HepG2 (cell line): ENCODE measurements around the gene TMEM50B. TPM values are rescaled to one million over a fixed set of nuclear protein-coding genes. Genes with fewer than 3 reads are reported as not detected.

Source experiments
- AHDC1 ChIP-seq: sonication (generic); formaldehyde crosslinking; IDR thresholded peaks from 2 replicates; pipeline ENCODE4 v1.5.1; 2020; ENCODE audit warnings: mild to moderate bottlenecking, missing genetic modification reagents, borderline replicate concordance
- ATF7-NPFF ChIP-seq: sonication (generic); formaldehyde crosslinking; IDR thresholded peaks from 2 replicates; pipeline ENCODE4 v1.8.1; 2023; ENCODE audit warnings: mild to moderate bottlenecking, low read depth, missing genetic modification reagents, moderate library complexity
- DPF2 ChIP-seq: sonication (generic); formaldehyde crosslinking; IDR thresholded peaks from 2 replicates; pipeline ENCODE4 v1.4.0; 2020; ENCODE audit warnings: mild to moderate bottlenecking, low read depth, missing genetic modification reagents, borderline replicate concordance
- MBNL3 ChIP-seq: fragments of 250-450 bp; sonication (Bioruptor Pico); conservative IDR thresholded peaks from 2 replicates; pipeline ENCODE4 v1.8.0; 2022; ENCODE audit warnings: mild to moderate bottlenecking, inconsistent platforms
- MED1 ChIP-seq: sonication (generic); formaldehyde crosslinking; IDR thresholded peaks from 2 replicates; pipeline ENCODE4 v1.4.0; 2020; ENCODE audit warnings: missing genetic modification reagents
- PBX3 ChIP-seq: sonication (generic); formaldehyde crosslinking; IDR thresholded peaks from 2 replicates; pipeline ENCODE4 v1.8.1; 2023; ENCODE audit warnings: missing genetic modification reagents, inconsistent platforms, borderline replicate concordance
- POLR2A ChIP-seq, 2 experiments: IDR thresholded peaks; 2 replicates each; pipeline ENCODE4 v1.6.1; 2011; ENCODE audit warnings: low read depth in 2 of 2, low read length in 2 of 2, mild to moderate bottlenecking in 1 of 2, moderate library complexity in 1 of 2; ENCODE audit not compliant: insufficient read depth in 1 of 2
- XRCC5 ChIP-seq: fragments of 200-400 bp; formaldehyde crosslinking; optimal IDR thresholded peaks from 2 replicates; pipeline ENCODE3; 2017; ENCODE audit warnings: mild to moderate bottlenecking, low read length
- ZBTB40 ChIP-seq, 2 experiments: fragments of 450-650 bp in 1 of 2; sonication (generic) in 1 of 2; formaldehyde crosslinking in 1 of 2; IDR thresholded peaks; 2 replicates each; pipeline versions ENCODE4 v1.6.1 to v1.8.0; 2016 to 2022; ENCODE audit warnings: antibody characterized with exemption in 1 of 2, mild to moderate bottlenecking in 1 of 2, missing genetic modification reagents in 1 of 2
- ZNF337 ChIP-seq: sonication (generic); formaldehyde crosslinking; IDR thresholded peaks from 2 replicates; pipeline ENCODE4 v1.5.1; 2020; ENCODE audit warnings: missing genetic modification reagents, low read depth, mild to moderate bottlenecking, borderline replicate concordance
- ZNF879 ChIP-seq: sonication (generic); formaldehyde crosslinking; IDR thresholded peaks from 2 replicates; pipeline ENCODE4 v1.8.1; 2023; ENCODE audit warnings: missing genetic modification reagents
- polyA plus RNA-seq, 8 experiments: library from polyadenylated mRNA; depleted of rRNA in 3 of 8; stranded (reverse) in 7 of 8; unstranded in 1 of 8; fragments of >200 nt; fragmentation: Illumina TruSeq in 4 of 8; extraction: Trizol in 4 of 8; gene quantifications; 2 replicates each; pipeline versions ENCODE4 v1.2.1 to v1.2.3, GENCODE V29; 2011 to 2016; ENCODE audit warnings: low read depth in 4 of 8, missing spikeins in 1 of 8, mixed read lengths in 1 of 8; ENCODE audit not compliant: insufficient read depth in 1 of 8
- total RNA-seq, 5 experiments: library from RNA; depleted of rRNA; stranded (reverse); fragments of >200 nt; fragmentation: Illumina TruSeq; extraction: Trizol; gene quantifications; 2 replicates each; pipeline ENCODE4 v1.2.3, GENCODE V29; 2016; ENCODE audit warnings: low read depth in 1 of 5

Gene TMEM50B
- total and polyA plus RNA-seq, 2 of the 13 experiments (the other 11 are each of a cell fraction or from before 2014, with no cell fraction given) = 29.9 to 46.3 TPM

GRCh38 chr21:33491373-33492102 lies 11.8 kb upstream of the TMEM50B start, which contains the start of gene DNAJC28 (continued):
- TF ChIP-seq PBX3 (CRISPR knock-in tag) (no peak), MED1 (CRISPR knock-in tag) (peak; percentile 32), ZNF879 (CRISPR knock-in tag) (0 out of 2 replicates have a peak, but pooled peaks have one; percentile 46), MBNL3 (CRISPR knock-in tag) (no peak), POLR2A (IDR thresholded peaks at IDR 0.05; ENCODE audit: insufficient read depth in 1 of 2, low read depth in 2 of 2, low read length in 2 of 2) (peak; percentile 35 to 83; a peak in 3 of 4 replicates), AHDC1 (CRISPR knock-in tag) (0 out of 2 replicates have a peak, but pooled peaks have one; percentile 33), ZNF337 (CRISPR knock-in tag) (0 out of 2 replicates have a peak, but pooled peaks have one; percentile 40), XRCC5 (peak; percentile 55), DPF2 (CRISPR knock-in tag) (no peak), ATF7-NPFF (CRISPR knock-in tag) (0 out of 2 replicates have a peak, but pooled peaks have one; percentile 36), ZBTB40 (IDR thresholded peaks at IDR 0.05) (no peak), ZBTB40 (CRISPR knock-in tag; IDR thresholded peaks at IDR 0.05) (peak; percentile 56; the same call in 1 of the 2 replicates)
